Measurements from ENCODE around the gene MAPK1IP1L.
"Not testable (repeated sequence)": the region's sequence is repeated elsewhere in the genome, so short reads cannot be mapped to it uniquely, and the experiment has no call there.

The MAPK1IP1L gene

GRCh38 chr14:55051423-55052268 lies at the start of gene MAPK1IP1L:
Gene MAPK1IP1L, plus strand, starts transcription at chr14:55051647. Its CDS starts 10,037 bp downstream, at chr14:55061684.
- peak; percentile 97 for DNase-seq

- DNase-seq = no peak
Observed at GRCh38 chr14:55005071-55005470, 46.4 kb upstream of the MAPK1IP1L start.

- DNase-seq = no peak
Observed at GRCh38 chr14:55015006-55015405, 36.4 kb upstream of the MAPK1IP1L start.

- no peak for DNase-seq
Observed at GRCh38 chr14:55019968-55020554, 31.4 kb upstream of the MAPK1IP1L start.

GRCh38 chr14:55024365-55024764 lies 27.1 kb upstream of the MAPK1IP1L start:
- DNase-seq = not testable (repeated sequence)

GRCh38 chr14:55025948-55026347 lies 25.5 kb upstream of the MAPK1IP1L start:
- no peak for DNase-seq

- DNase-seq = no peak
Observed at GRCh38 chr14:55026441-55026792, 25.0 kb upstream of the MAPK1IP1L start.

GRCh38 chr14:55026793-55027561 lies 24.5 kb upstream of the MAPK1IP1L start, which contains the start of the genes SOCS4 and WDHD1:
Gene SOCS4, plus strand, starts transcription at chr14:55027236. Its CDS starts 15,806 bp downstream, at chr14:55043042.
Gene WDHD1, minus strand, starts transcription at chr14:55027099. Its CDS starts 312 bp downstream, at chr14:55026787.
- peak; percentile 96 for DNase-seq

- DNase-seq = no peak
Observed at GRCh38 chr14:55028066-55028465, 23.4 kb upstream of the MAPK1IP1L start.

- no peak for DNase-seq
Observed at GRCh38 chr14:55028476-55028875, 23.0 kb upstream of the MAPK1IP1L start.

- DNase-seq = no peak
Observed at GRCh38 chr14:55031190-55031589, 20.3 kb upstream of the MAPK1IP1L start.

- not testable (repeated sequence) for DNase-seq
Observed at GRCh38 chr14:55037995-55038394, 13.5 kb upstream of the MAPK1IP1L start.

- DNase-seq = no peak
Observed at GRCh38 chr14:55038708-55039107, 12.7 kb upstream of the MAPK1IP1L start.

GRCh38 chr14:55043528-55043927 lies 7.9 kb upstream of the MAPK1IP1L start:
- DNase-seq = no peak

GRCh38 chr14:55045087-55045486 lies 6.4 kb upstream of the MAPK1IP1L start:
- DNase-seq = no peak

- no peak for DNase-seq
Observed at GRCh38 chr14:55047301-55048053, 4.0 kb upstream of the MAPK1IP1L start.

GRCh38 chr14:55048900-55049436 lies 2.5 kb upstream of the MAPK1IP1L start:
- no peak for DNase-seq

- no peak for DNase-seq
Observed at GRCh38 chr14:55051165-55051422, 353 bp upstream of the MAPK1IP1L start.

GRCh38 chr14:55052269-55052930 lies 953 bp downstream of the MAPK1IP1L start:
- DNase-seq = no peak

GRCh38 chr14:55053018-55053417 lies 1.6 kb downstream of the MAPK1IP1L start:
- no peak for DNase-seq

GRCh38 chr14:55053500-55053899 lies 2.1 kb downstream of the MAPK1IP1L start:
- no peak for DNase-seq

- DNase-seq = no peak
Observed at GRCh38 chr14:55054098-55054497, 2.7 kb downstream of the MAPK1IP1L start.

All from activated T-cell treated with anti-CD3 and anti-CD28 coated beads, Interleukin-2, amount 50 U/mL, for 1 hour (primary cell).